ENCODE results near the gene SLC22A12.

The SLC22A12 gene

DNA sequence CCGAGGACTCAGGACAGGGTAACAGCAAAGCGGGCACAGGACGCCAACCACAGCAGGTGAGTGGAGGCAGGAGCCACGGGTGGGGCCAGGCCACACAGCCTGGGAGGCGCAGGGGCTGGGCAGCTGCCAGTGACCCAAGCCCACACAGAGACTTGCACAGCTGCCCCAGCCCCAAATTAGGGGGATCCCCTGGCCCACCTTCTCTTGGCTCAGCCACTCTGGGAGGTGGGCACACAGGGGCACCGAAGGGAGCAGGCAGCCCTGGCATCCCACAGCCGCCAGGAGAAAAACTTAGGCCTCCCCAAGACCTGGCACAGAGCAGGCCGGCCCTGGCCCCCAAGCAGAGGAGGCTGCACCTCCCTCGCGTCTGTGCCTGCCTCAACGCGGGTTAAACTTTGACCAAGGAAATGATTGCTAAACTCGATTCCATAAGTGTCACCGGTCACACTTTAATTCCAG is at the start of gene SLC22A12:
SLC22A12 (plus strand) TSS at position 458 of the 459 bp plus-strand sequence. CDS start 337 bp downstream, outside the sequence.
- no peak for TF ChIP-seq CTCF (IDR thresholded peaks at IDR 0.05; ENCODE audit: control extremely low read depth, extremely low read depth, low read depth, missing control alignments)
- CTCF ChIA-PET, result no interaction called here
- POLR2A ChIA-PET, result no interaction called here
- no peak for DNase-seq (ENCODE audit: extremely low spot score)

- ChIA-PET POLR2A (no interaction called here), CTCF (no interaction called here)
- TF ChIP-seq CTCF (IDR thresholded peaks at IDR 0.05; ENCODE audit: control extremely low read depth, extremely low read depth, low read depth, missing control alignments), result no peak
- no peak for DNase-seq (ENCODE audit: extremely low spot score)
These were observed 48.6 kb upstream of the SLC22A12 start for GRCh38 chr11:64542172-64543125.

DNA sequence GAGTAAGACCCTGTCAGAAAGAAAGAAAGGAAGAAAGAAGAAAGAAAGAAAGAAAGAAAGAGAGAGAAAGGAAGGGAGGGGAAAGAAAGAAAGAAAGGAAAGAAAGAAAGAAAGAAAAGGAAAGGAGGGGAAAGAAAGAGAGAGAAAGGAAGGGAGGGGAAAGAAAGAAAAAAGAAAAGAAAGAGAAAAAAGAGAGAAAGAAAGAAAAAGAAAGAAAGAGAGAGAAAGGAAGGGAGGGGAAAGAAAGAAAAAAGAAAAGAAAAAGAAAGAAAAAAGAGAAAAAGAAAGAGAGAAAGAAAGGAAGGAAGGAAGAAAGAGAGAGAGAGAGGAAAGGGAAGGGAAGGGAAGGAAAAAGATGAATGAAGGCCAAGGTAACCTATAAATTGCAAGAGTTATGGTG is 47.2 kb upstream of the SLC22A12 start:
- no peak for DNase-seq (ENCODE audit: extremely low spot score)
- CTCF ChIA-PET, result no interaction called here
- POLR2A ChIA-PET, result no interaction called here
- no peak for TF ChIP-seq CTCF (IDR thresholded peaks at IDR 0.05; ENCODE audit: control extremely low read depth, extremely low read depth, low read depth, missing control alignments)

DNA sequence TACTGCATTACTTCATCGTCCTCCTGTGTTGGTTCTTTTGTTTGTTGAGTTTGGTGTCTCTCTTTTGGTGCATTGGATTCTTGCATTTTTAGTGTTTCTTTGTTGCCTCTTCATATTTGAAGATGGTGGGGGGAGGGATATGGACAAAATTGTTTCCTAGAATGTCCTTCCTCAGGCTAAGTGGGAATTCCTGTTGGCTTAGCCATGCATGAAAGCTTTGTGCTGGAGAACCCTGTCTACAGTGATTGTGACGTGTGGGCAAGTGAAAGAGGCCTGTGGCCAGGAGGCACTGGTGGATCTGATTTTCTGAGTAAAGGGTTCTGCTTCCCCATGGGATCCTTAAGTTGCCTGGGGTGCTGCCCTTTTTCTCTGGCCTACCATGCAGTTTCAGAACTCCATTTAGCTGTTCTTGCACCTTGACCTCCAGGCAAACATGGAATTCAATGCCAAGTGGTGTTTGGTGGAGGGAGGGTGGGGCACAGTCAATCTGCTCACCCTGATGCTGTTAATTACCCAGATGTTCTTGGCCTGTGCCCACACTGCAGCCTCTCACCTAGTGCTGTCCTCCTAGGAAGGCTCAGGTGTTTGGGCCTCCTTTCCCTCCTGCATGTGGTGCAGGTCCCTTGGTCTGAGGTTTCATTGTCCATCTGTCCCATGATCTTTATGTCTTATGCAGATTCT is 46.3 kb upstream of the SLC22A12 start:
- no peak for TF ChIP-seq CTCF (IDR thresholded peaks at IDR 0.05; ENCODE audit: control extremely low read depth, extremely low read depth, low read depth, missing control alignments)
- CTCF ChIA-PET, result no interaction called here
- no peak for DNase-seq (ENCODE audit: extremely low spot score)
- POLR2A ChIA-PET, result no interaction called here

- POLR2A ChIA-PET, result no interaction called here
- DNase-seq (ENCODE audit: extremely low spot score), result no peak
- TF ChIP-seq CTCF (IDR thresholded peaks at IDR 0.05; ENCODE audit: control extremely low read depth, extremely low read depth, low read depth, missing control alignments), result no peak
- CTCF ChIA-PET, result no interaction called here
These were observed 45.4 kb upstream of the SLC22A12 start for GRCh38 chr11:64545619-64546018.

DNA sequence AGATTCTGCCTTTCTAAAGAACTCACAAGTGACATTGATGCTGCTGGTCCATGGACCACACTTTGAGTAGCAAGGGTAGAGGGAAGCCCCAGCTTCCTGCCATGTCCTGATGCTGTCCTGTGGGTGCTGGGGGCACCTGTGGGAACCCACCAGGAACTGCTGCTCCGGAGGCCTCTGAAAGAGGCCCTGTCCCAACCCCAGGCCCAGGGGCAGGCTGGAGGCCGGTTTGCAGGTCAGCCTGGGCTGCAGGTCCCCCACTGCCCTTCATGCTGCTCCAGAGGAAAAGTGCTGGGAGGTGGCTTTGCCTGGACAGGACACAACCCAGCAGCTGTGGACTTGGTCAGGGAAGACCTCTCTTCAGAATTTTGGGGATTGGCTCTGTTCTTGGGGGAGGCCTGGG is 44.8 kb upstream of the SLC22A12 start:
- no peak for TF ChIP-seq CTCF (IDR thresholded peaks at IDR 0.05; ENCODE audit: control extremely low read depth, extremely low read depth, low read depth, missing control alignments)
- DNase-seq (ENCODE audit: extremely low spot score), result no peak
- ChIA-PET POLR2A (no interaction called here), CTCF (interaction anchor here (1.1 kb wide), 1 partner anchor 18 kb away, joined by 3 read pairs; no protein-coding TSS in a partner anchor)
